Measurements from ENCODE around the gene MYBPC2.
"Not testable (repeated sequence)": the region's sequence is repeated elsewhere in the genome, so short reads cannot be mapped to it uniquely, and the experiment has no call there.

Gene MYBPC2

DNA sequence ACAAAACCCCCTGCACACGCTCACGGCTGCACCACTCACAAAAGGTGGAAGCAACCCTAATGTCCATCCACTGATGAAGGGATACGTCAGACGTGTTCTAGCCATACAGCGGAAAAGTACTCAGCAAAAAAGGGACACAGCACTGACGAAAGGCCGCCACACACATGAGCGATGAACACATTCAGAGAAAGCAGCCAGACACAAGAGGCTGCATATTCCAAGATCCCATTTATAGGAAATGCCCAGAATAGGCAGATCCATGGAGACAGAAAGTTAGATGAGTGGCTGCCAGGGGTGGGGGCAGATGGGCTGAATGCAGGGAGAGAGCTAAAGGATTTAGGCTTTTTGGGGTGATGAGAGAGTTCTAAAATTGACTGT is 44.8 kb upstream of the MYBPC2 start:
- DNase-seq (ENCODE audit: low read depth) = no peak
- H3K4me3 ChIP-seq (ENCODE audit: low read depth, low read length) = no peak overlapping the region
- no peak for TF ChIP-seq CTCF (conservative IDR thresholded peaks at IDR 0.05; ENCODE audit: low read depth, low read length)

- not testable (repeated sequence) for DNase-seq (ENCODE audit: low read depth); H3K4me3 ChIP-seq (ENCODE audit: low read depth, low read length)
These were observed 42.4 kb upstream of the MYBPC2 start for GRCh38 chr19:50390295-50390694.

DNA sequence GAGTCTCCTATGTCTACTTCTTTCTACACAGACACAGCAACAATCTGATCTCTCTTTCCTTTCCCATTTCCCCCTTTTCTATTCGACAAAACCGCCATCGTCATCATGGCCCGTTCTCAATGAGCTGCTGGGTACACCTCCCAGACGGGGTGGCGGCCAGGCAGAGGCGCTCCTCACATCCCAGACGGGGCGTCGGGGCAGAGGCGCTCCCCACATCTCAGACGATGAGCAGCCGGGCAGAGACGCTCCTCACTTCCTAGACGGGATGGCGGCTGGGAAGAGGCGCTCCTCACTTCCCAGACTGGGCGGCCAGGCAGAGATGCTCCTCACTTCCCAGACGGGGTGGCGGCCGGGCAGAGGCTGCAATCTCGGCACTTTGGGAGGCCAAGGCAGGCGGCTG is 41.7 kb upstream of the MYBPC2 start:
- DNase-seq (ENCODE audit: low read depth); H3K4me3 ChIP-seq (ENCODE audit: low read depth, low read length): not testable (repeated sequence)

GRCh38 chr19:50392759-50393158 is 39.9 kb upstream of the MYBPC2 start:
- TF ChIP-seq CTCF (conservative IDR thresholded peaks at IDR 0.05; ENCODE audit: low read depth, low read length) = no peak
- no peak for DNase-seq (ENCODE audit: low read depth)
- no peak overlapping the region for H3K4me3 ChIP-seq (ENCODE audit: low read depth, low read length)

GRCh38 chr19:50393589-50393988 is 39.1 kb upstream of the MYBPC2 start:
- DNase-seq (ENCODE audit: low read depth) = no peak
- TF ChIP-seq CTCF (conservative IDR thresholded peaks at IDR 0.05; ENCODE audit: low read depth, low read length) = no peak
- H3K4me3 ChIP-seq (ENCODE audit: low read depth, low read length) = no peak overlapping the region

DNA sequence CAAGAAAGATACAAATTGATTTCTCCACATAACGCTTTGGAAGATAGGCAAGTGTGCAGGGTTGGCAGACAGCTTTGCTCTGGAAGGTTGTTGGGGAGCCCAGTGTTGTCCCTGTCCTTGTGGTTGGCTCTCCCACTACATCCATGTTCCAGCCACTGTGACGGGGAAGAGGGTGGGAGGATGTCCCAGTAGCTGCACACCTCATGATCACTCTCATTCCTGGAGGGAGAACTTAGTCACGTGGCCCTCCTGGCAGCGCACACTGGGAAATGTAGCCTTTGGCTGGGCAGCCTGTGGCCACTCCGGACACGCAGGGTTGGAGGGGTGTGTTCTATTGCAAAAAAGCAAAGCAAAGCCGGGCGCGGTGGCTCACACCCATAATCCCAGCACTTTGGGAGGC is 38.7 kb upstream of the MYBPC2 start:
- H3K4me3 ChIP-seq (ENCODE audit: low read depth, low read length) = no peak overlapping the region
- TF ChIP-seq CTCF (conservative IDR thresholded peaks at IDR 0.05; ENCODE audit: low read depth, low read length) = no peak
- DNase-seq (ENCODE audit: low read depth) = no peak

- no peak overlapping the region for H3K4me3 ChIP-seq (ENCODE audit: low read depth, low read length)
- no peak for DNase-seq (ENCODE audit: low read depth)
- no peak for TF ChIP-seq CTCF (conservative IDR thresholded peaks at IDR 0.05; ENCODE audit: low read depth, low read length)
These were observed 33.9 kb upstream of the MYBPC2 start for GRCh38 chr19:50398675-50399367.

DNA sequence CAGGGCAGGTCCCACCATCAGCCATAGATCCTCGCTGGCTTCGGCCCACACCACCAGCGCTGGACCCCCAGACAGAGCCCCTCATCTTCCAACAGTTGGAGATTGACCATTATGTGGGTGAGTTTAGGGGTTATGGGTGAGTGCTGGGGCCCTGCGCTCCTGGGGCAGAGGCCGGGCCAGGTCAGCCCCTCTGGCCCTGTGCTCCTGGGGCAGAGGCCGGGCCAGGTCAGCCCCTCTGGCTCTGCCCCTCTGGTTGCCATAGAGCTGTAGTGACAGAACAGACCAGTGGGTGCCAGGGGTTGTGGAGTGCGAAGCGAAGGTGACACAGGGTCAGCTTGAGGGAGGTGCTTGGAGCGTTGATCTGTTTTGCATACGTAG is 33.3 kb upstream of the MYBPC2 start:
- no peak for DNase-seq (ENCODE audit: low read depth)
- TF ChIP-seq CTCF (conservative IDR thresholded peaks at IDR 0.05; ENCODE audit: low read depth, low read length) = no peak

More for the DNA sequence above, 33.3 kb upstream of the MYBPC2 start:
- no peak overlapping the region for H3K4me3 ChIP-seq (ENCODE audit: low read depth, low read length)
